Stimulated activated CD4-positive, alpha-beta T cell treated with anti-CD3 and anti-CD28 coated beads, Interleukin-15, amount 100 ng/mL, for 1 hour (primary cell): ENCODE measurements around the gene PRKRA.
"Not testable (repeated sequence)": the region's sequence is repeated elsewhere in the genome, so short reads cannot be mapped to it uniquely, and the experiment has no call there.

Experiments used
- DNase-seq, 2 donors: peaks; one replicate each; pipeline ENCODE4 v3.0.0-alpha.2; 2020; ENCODE audit warnings: low read depth in 1 of 2, low spot score in 1 of 2

The PRKRA gene

GRCh38 chr2:178469219-178469849 lies 18.4 kb upstream of the PRKRA start:
- DNase-seq, result no peak

- DNase-seq, result no peak
Observed at GRCh38 chr2:178457390-178457886, 6.5 kb upstream of the PRKRA start.

- no peak for DNase-seq
Observed at GRCh38 chr2:178455947-178456346, 5.0 kb upstream of the PRKRA start.

GRCh38 chr2:178452870-178453269 lies 1.9 kb upstream of the PRKRA start:
- no peak for DNase-seq

GRCh38 chr2:178452334-178452733 lies 1.4 kb upstream of the PRKRA start:
- DNase-seq, result no peak

GRCh38 chr2:178450524-178450773 lies 526 bp downstream of the PRKRA start:
- DNase-seq, result peak in 1 of 2 donors; percentile 66

GRCh38 chr2:178449700-178450523 lies 1.1 kb downstream of the PRKRA start:
- DNase-seq, result no peak

GRCh38 chr2:178448968-178449661 lies 1.9 kb downstream of the PRKRA start:
- no peak for DNase-seq

- no peak for DNase-seq
Observed at GRCh38 chr2:178441426-178441825, 9.5 kb downstream of the PRKRA start.

GRCh38 chr2:178436662-178437061 lies 14.3 kb downstream of the PRKRA start:
- DNase-seq, result no peak

- DNase-seq, result no peak
Observed at GRCh38 chr2:178429336-178429735, 21.6 kb downstream of the PRKRA start.

GRCh38 chr2:178428396-178428806 lies 22.6 kb downstream of the PRKRA start:
- no peak for DNase-seq

GRCh38 chr2:178427458-178427857 lies 23.5 kb downstream of the PRKRA start:
- DNase-seq, result no peak

- no peak for DNase-seq
Observed at GRCh38 chr2:178426388-178426787, 24.6 kb downstream of the PRKRA start.

- no peak for DNase-seq
Observed at GRCh38 chr2:178425255-178425827, 25.6 kb downstream of the PRKRA start.

- not testable (repeated sequence) for DNase-seq
Observed at GRCh38 chr2:178423746-178424145, 27.2 kb downstream of the PRKRA start.

- no peak for DNase-seq
Observed at GRCh38 chr2:178422097-178422496, 28.9 kb downstream of the PRKRA start.

GRCh38 chr2:178420463-178420999 lies 30.4 kb downstream of the PRKRA start:
- DNase-seq, result no peak

GRCh38 chr2:178419123-178419522 lies 31.9 kb downstream of the PRKRA start:
- DNase-seq, result no peak

GRCh38 chr2:178418426-178418825 lies 32.5 kb downstream of the PRKRA start:
- no peak for DNase-seq

GRCh38 chr2:178417916-178418315 lies 33.1 kb downstream of the PRKRA start:
- DNase-seq, result no peak

GRCh38 chr2:178415979-178416378 lies 35.0 kb downstream of the PRKRA start:
- DNase-seq, result no peak
